ENCODE measurements around the gene PTPRD. TPM values are rescaled to one million over a fixed set of nuclear protein-coding genes. Genes with fewer than 3 reads are reported as not detected.

Gene PTPRD
- total and polyA plus RNA-seq, 9 of the 15 experiments (the other 6 are each of a cell fraction or from before 2014, with no cell fraction given): 0.11 TPM; not detected in 8

DNA sequence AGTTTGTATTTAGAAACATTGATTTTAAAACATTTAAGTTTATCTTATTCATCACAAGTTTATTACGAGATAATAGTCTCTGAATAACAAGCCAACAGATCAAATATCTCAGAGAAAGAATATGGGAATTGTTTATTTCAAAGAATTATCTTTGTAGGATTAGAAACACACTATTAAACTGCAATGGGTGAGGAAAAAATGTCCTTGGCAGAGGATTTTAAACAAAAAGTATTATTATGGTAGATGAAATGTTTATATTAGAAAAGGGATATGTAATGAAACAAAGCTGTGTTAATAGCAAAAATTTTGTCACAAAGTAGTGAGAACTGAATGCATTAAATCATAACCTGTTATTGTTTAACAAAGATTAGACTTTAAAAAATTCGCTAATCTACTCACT is 1430.4 kb downstream of the PTPRD start (continued):
- TF ChIP-seq GTF2A2 (tag; IDR thresholded peaks at IDR 0.05) (no peak), RNF219 (CRISPR knock-in tag; IDR thresholded peaks at IDR 0.05) (no peak), NFIX (CRISPR knock-in tag; IDR thresholded peaks at IDR 0.05; ENCODE audit: low read depth) (no peak), PCBP2 (IDR thresholded peaks at IDR 0.05; ENCODE audit: low read depth, low read length, poor library complexity, severe bottlenecking) (no peak), ZNF57 (CRISPR knock-in tag; IDR thresholded peaks at IDR 0.05) (no peak), ZNF282 (CRISPR knock-in tag; IDR thresholded peaks at IDR 0.05) (no peak), HDAC6 (IDR thresholded peaks at IDR 0.05; ENCODE audit: low read depth, low read length) (no peak), PRPF4 (IDR thresholded peaks at IDR 0.05; ENCODE audit: insufficient read depth, low read depth, low read length, poor library complexity, severe bottlenecking) (no peak), CREBBP (IDR thresholded peaks at IDR 0.05; ENCODE audit: low read depth, low read length) (no peak)
- TF ChIP-seq, protein P1, sequence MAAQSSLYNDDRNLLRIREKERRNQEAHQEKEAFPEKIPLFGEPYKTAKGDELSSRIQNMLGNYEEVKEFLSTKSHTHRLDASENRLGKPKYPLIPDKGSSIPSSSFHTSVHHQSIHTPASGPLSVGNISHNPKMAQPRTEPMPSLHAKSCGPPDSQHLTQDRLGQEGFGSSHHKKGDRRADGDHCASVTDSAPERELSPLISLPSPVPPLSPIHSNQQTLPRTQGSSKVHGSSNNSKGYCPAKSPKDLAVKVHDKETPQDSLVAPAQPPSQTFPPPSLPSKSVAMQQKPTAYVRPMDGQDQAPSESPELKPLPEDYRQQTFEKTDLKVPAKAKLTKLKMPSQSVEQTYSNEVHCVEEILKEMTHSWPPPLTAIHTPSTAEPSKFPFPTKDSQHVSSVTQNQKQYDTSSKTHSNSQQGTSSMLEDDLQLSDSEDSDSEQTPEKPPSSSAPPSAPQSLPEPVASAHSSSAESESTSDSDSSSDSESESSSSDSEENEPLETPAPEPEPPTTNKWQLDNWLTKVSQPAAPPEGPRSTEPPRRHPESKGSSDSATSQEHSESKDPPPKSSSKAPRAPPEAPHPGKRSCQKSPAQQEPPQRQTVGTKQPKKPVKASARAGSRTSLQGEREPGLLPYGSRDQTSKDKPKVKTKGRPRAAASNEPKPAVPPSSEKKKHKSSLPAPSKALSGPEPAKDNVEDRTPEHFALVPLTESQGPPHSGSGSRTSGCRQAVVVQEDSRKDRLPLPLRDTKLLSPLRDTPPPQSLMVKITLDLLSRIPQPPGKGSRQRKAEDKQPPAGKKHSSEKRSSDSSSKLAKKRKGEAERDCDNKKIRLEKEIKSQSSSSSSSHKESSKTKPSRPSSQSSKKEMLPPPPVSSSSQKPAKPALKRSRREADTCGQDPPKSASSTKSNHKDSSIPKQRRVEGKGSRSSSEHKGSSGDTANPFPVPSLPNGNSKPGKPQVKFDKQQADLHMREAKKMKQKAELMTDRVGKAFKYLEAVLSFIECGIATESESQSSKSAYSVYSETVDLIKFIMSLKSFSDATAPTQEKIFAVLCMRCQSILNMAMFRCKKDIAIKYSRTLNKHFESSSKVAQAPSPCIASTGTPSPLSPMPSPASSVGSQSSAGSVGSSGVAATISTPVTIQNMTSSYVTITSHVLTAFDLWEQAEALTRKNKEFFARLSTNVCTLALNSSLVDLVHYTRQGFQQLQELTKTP (IDR thresholded peaks at IDR 0.05; ENCODE audit: low read depth in 1 of 2, partially characterized antibody in 2 of 2): no peak
